ENCODE measurements around the gene ABCC4. TPM values are rescaled to one million over a fixed set of nuclear protein-coding genes. Genes with fewer than 3 reads are reported as not detected.

The ABCC4 gene
- total and polyA plus RNA-seq, 9 of the 15 experiments (the other 6 are each of a cell fraction or from before 2014, with no cell fraction given): 9.4 to 46.1 (median 25.4) TPM

DNA sequence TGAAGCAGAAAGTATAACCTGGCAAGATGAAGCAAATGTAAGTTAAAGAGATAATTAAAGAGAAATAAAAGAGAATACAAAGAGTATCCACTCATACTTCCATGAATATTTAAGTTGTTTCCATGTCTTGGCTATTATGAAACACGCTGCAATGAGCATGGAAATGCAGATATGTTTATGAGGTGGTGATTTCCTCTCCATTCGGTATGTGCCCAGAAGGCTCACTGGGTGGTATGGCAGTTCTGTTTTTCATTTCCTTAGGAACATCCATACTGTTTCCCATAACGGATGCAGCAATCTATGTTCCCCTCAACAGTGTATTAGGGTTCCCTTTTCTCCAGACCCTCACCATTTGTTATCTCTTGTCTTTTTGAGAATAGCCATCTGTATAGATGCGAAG is 316.3 kb downstream of the ABCC4 start:
- no peak overlapping the region for H2AFZ ChIP-seq (ENCODE audit: low read depth, low read length)
- ChIA-PET POLR2A (no interaction called here), CTCF (ENCODE audit: low intra/inter-chr PET ratio) (no interaction called here)
- intact Hi-C loops (cut with micrococcal nuclease): no loop called here
- no peaks in the 10 kb centered on the region for H4K20me1 ChIP-seq (replicated peaks; ENCODE audit: control insufficient read depth, insufficient read depth, low read length)
- no peak overlapping the region for H3K4me2 ChIP-seq (ENCODE audit: insufficient read depth, low read length)
- no peaks in the 10 kb centered on the region for H3K9me1 ChIP-seq (ENCODE audit: control insufficient read depth, insufficient read depth, low read length)
- no peaks in the 10 kb centered on the region for H3K27me3 ChIP-seq (ENCODE audit: control insufficient read depth in 2 of 2, insufficient read depth in 2 of 2, low read length in 2 of 2)
- H3K79me2 ChIP-seq (ENCODE audit: control insufficient read depth, insufficient read depth, low read length): no peaks in the 10 kb centered on the region
- WGBS (ENCODE audit: insufficient coverage, low coverage, missing lambda C conversion rate): 0% methylated on average over 4 of the region's 4 CpGs
- in situ Hi-C loops (cut with MboI): no loop called here
- TF ChIP-seq STAG1 (CRISPR knock-in tag; IDR thresholded peaks at IDR 0.05; ENCODE audit: borderline replicate concordance) (no peak), HNRNPL (IDR thresholded peaks at IDR 0.05; ENCODE audit: low read depth, low read length) (no peak), BRF1 (IDR thresholded peaks at IDR 0.05; ENCODE audit: borderline replicate concordance, extremely low read depth, insufficient read length) (no peak), U2AF2 (optimal IDR thresholded peaks at IDR 0.05; ENCODE audit: low read depth, low read length) (no peak), SPI1 (IDR thresholded peaks at IDR 0.05; ENCODE audit: borderline replicate concordance, low read depth, low read length) (no peak), SRF (CRISPR knock-in tag; IDR thresholded peaks at IDR 0.05) (no peak), ZBTB26 (CRISPR knock-in tag; IDR thresholded peaks at IDR 0.05) (no peak), PTTG1 (tag; IDR thresholded peaks at IDR 0.05; ENCODE audit: low read depth) (no peak), ZNF583 (CRISPR knock-in tag; IDR thresholded peaks at IDR 0.05) (no peak), POLR2G (IDR thresholded peaks at IDR 0.05; ENCODE audit: low read depth, low read length) (no peak), FOXM1 (IDR thresholded peaks at IDR 0.05; ENCODE audit: low read depth) (no peak), FOXM1 (CRISPR knock-in tag; IDR thresholded peaks at IDR 0.05; ENCODE audit: low read depth) (no peak), PHF8 (IDR thresholded peaks at IDR 0.05; ENCODE audit: borderline replicate concordance, low read length) (no peak), MYC (IDR thresholded peaks at IDR 0.05; ENCODE audit: low read depth, low read length) (no peak), MYC (CRISPR knock-in tag; IDR thresholded peaks at IDR 0.05; ENCODE audit: borderline replicate concordance, low read depth) (no peak), ZNF224 (CRISPR knock-in tag; IDR thresholded peaks at IDR 0.05) (no peak), SMARCB1 (IDR thresholded peaks at IDR 0.05; ENCODE audit: insufficient read length, low read depth) (no peak), ZNF436 (CRISPR knock-in tag; IDR thresholded peaks at IDR 0.05) (no peak)
- TF ChIP-seq, protein P1, sequence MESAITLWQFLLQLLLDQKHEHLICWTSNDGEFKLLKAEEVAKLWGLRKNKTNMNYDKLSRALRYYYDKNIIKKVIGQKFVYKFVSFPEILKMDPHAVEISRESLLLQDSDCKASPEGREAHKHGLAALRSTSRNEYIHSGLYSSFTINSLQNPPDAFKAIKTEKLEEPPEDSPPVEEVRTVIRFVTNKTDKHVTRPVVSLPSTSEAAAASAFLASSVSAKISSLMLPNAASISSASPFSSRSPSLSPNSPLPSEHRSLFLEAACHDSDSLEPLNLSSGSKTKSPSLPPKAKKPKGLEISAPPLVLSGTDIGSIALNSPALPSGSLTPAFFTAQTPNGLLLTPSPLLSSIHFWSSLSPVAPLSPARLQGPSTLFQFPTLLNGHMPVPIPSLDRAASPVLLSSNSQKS (CRISPR knock-in tag; IDR thresholded peaks at IDR 0.05): no peak
- TF ChIP-seq, protein P2, sequence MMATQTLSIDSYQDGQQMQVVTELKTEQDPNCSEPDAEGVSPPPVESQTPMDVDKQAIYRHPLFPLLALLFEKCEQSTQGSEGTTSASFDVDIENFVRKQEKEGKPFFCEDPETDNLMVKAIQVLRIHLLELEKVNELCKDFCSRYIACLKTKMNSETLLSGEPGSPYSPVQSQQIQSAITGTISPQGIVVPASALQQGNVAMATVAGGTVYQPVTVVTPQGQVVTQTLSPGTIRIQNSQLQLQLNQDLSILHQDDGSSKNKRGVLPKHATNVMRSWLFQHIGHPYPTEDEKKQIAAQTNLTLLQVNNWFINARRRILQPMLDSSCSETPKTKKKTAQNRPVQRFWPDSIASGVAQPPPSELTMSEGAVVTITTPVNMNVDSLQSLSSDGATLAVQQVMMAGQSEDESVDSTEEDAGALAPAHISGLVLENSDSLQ (IDR thresholded peaks at IDR 0.05): no peak
- H3K36me3 ChIP-seq (ENCODE audit: control insufficient read depth, insufficient read depth, low read length): no peaks in the 10 kb centered on the region
- no peak overlapping the region for H3K27ac ChIP-seq (ENCODE audit: extremely low read depth, low read depth, low read length)
- H3K9ac ChIP-seq (ENCODE audit: insufficient read depth in 1 of 2, low read depth in 2 of 2, low read length in 2 of 2): no peak overlapping the region
- no peak for ATAC-seq
- H3K4me1 ChIP-seq (replicated peaks in 1 of 2; ENCODE audit: control insufficient read depth in 2 of 2, insufficient read depth in 2 of 2, low read length in 2 of 2): no peaks in the 10 kb centered on the region
- DNase-seq (ENCODE audit: extremely low read depth in 1 of 4, low spot score in 3 of 4): no peak
- no peak overlapping the region for H3K4me3 ChIP-seq
- BruUV-seq (replicated peaks): no TSS peak
- no peak for FAIRE-seq
- H3K9me3 ChIP-seq (replicated peaks; ENCODE audit: control insufficient read depth, insufficient read depth, low read depth, low read length): no peaks in the 10 kb centered on the region

All from K562 (cell line).